IPS-18c (cell line): ENCODE data around the gene DZIP1L.

Experiments
- H3K4me3 ChIP-seq: 2 replicates; pipeline ENCODE4 v1.7.0; 2013; ENCODE audit warnings: low read depth, mild to moderate bottlenecking, low read length, moderate library complexity; ENCODE audit not compliant: insufficient read depth
- H3K9me3 ChIP-seq: one replicate; pipeline ENCODE4 v1.6.1; 2013; ENCODE audit warnings: mild to moderate bottlenecking, low read length, moderate library complexity; ENCODE audit not compliant: control insufficient read depth, insufficient read depth

DZIP1L gene

GRCh38 chr3:138082085-138082991 lies 33.1 kb downstream of the DZIP1L start:
- Histone ChIP-seq H3K9me3 (no peaks in the 10 kb centered on the region), H3K4me3 (no peak overlapping the region)

- H3K4me3 ChIP-seq, result no peak overlapping the region
- H3K9me3 ChIP-seq, result no peaks in the 10 kb centered on the region
These were observed 33.9 kb downstream of the DZIP1L start for GRCh38 chr3:138081371-138082084.

DNA sequence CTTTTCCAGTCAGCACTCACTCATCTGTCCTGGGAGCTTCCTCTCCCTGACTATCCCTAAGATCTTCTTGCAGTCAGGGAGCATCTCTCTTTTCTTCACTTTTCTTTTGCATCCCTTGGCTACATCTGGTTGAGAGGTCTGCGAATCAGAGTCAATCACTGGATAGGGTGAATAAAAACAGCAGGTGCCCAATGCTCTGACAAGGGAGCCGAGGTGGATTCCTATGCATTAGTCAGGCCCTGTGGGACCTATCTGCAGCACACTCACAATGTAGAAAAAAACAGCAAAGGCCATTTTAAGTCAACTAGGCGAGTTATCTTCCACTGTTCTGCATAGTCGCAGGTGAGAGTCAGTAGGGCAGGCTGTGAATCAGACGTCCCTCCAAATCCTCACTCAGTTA lies 35.5 kb downstream of the DZIP1L start:
- Histone ChIP-seq H3K4me3 (no peak overlapping the region), H3K9me3 (no peaks in the 10 kb centered on the region)

DNA sequence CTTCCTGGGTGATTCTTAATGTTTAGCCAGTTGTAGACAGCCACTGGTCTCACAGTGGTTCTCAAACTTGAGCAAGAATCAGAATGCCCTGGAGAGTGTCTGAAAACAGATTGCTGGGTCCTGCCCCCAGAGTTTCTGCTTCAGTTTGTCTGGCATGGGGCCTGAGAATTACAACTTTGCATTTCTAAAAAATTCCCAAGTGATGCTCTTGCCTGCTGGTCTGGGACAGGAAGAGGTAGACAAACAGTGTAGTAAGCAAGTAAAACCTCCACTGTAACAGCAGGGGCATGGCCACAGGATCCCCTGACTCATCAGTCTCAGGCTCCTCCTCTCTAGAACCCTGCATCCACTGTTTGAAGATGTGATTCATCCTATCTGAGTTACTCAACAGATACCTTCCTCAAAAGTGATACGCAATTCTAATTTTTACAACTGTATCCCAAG lies 36.5 kb downstream of the DZIP1L start:
- no peaks in the 10 kb centered on the region for H3K9me3 ChIP-seq

GRCh38 chr3:138078096-138078495 lies 37.3 kb downstream of the DZIP1L start:
- H3K4me3 ChIP-seq, result no peak overlapping the region
- no peaks in the 10 kb centered on the region for H3K9me3 ChIP-seq

More for the DNA sequence above, 36.5 kb downstream of the DZIP1L start:
- H3K4me3 ChIP-seq, result no peak overlapping the region

DNA sequence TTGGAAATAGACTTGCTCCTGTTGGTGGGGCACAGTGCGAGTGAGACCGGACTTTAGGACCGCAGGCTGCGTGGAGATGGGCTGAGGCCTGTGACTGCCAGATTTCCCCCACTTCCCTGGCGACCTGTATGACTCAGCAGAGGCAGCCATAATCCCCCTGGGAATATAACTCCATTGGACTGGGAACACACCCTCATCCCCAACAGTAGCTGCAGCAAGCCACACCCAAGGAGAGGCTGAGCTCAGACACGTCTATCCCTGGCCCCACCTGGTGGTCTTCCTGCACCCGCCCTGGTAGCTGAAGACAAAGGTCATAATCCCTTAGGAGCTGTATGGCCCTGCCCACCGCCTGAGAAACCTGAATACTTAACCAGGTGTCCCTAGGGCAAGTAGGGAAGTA lies 42.6 kb downstream of the DZIP1L start:
- H3K4me3 ChIP-seq, result no peak overlapping the region
- H3K9me3 ChIP-seq, result no peaks in the 10 kb centered on the region

DNA sequence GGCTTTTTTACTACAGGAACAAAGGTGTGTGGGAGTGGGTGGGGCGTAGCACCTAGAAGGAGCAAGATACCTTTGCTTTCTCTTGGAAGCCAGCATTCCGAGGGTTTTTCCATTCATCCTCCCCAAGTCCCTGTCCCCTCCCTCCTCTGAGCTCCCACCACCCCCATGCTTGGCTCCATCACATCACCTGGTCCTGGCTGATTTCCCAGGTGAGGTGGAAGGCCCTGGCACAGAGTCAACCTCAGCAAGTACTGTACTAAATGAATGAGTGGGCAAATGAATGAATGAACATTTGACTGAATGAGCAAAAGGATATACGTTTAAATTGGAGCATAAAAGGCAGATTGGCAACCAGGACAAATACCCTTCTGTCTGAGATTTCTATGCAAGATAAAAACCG lies 45.4 kb downstream of the DZIP1L start:
- no peaks in the 10 kb centered on the region for H3K9me3 ChIP-seq
- no peak overlapping the region for H3K4me3 ChIP-seq

- Histone ChIP-seq H3K4me3 (no peak overlapping the region), H3K9me3 (no peaks in the 10 kb centered on the region)
These were observed 46.7 kb downstream of the DZIP1L start for GRCh38 chr3:138068579-138069174.

- Histone ChIP-seq H3K4me3 (no peak overlapping the region), H3K9me3 (no peaks in the 10 kb centered on the region)
These were observed 47.4 kb downstream of the DZIP1L start for GRCh38 chr3:138068046-138068445.

GRCh38 chr3:138066972-138067371 lies 48.4 kb downstream of the DZIP1L start:
- Histone ChIP-seq H3K9me3 (no peaks in the 10 kb centered on the region), H3K4me3 (no peak overlapping the region)

DNA sequence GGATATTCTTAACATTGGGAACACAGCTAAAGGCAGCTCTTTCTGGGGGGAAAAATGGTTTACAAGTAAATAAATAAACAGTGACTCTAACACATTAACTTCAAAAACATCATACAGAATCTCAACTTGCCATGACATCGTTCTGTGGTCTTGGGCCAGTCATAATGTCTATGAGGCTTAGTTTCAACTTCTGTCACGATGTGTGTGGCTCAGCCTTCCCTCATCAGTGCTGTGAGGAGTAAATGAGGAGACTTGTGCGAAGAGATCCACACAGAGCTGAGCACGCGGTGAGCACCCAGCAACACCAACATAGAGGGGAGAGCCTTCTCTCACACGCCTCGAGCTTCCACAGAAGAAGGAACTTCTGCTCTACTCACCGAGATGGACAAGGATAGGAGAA lies 49.0 kb downstream of the DZIP1L start:
- Histone ChIP-seq H3K4me3 (no peak overlapping the region), H3K9me3 (no peaks in the 10 kb centered on the region)

GRCh38 chr3:138065949-138066348 lies 49.5 kb downstream of the DZIP1L start:
- Histone ChIP-seq H3K4me3 (no peak overlapping the region), H3K9me3 (no peaks in the 10 kb centered on the region)

GRCh38 chr3:138063416-138063815 lies 52.0 kb downstream of the DZIP1L start:
- H3K4me3 ChIP-seq, result no peak overlapping the region
- no peaks in the 10 kb centered on the region for H3K9me3 ChIP-seq

- no peaks in the 10 kb centered on the region for H3K9me3 ChIP-seq
- H3K4me3 ChIP-seq, result no peak overlapping the region
These were observed 52.8 kb downstream of the DZIP1L start for GRCh38 chr3:138062626-138063025.

DNA sequence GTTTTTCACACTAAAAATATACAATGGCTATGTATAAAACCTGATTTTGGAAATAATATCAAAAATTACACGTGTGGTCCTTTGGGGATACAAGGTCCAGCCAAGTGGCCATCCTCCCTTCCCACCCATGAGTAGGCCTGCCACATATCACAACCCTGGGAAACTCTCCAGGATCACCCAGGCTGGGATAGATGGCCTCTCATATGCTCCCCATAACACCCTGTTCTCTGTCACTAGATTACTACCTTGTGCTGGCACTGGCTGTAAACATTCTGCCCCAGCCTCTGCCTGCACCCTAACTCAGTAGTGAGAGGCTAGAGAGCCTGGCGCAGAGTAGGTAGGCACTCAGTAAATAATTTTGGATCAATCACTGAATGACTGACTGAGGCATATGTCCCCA lies 53.4 kb downstream of the DZIP1L start:
- H3K9me3 ChIP-seq, result no peaks in the 10 kb centered on the region
- no peak overlapping the region for H3K4me3 ChIP-seq

GRCh38 chr3:138060792-138061191 lies 54.6 kb downstream of the DZIP1L start:
- Histone ChIP-seq H3K4me3 (no peak overlapping the region), H3K9me3 (no peaks in the 10 kb centered on the region)

DNA sequence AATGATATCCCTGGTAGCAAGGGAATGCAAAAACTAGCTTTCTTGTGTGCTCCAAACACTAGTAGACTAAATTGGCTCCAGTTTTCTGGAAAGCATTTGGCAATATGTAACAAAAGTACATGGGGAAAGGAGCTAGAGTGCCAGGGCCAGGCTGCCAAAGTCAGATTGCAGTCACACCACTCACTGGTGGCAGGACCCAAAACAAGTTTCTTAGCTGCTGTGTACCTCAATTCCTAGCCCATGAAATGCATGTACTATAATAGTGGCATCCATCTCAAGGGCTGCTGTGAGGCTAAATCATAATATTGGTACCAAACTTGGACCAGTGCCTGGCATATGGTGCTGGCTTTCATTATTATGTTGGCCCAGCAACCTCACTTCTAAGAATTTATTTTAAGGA lies 56.1 kb downstream of the DZIP1L start:
- no peak overlapping the region for H3K4me3 ChIP-seq
- H3K9me3 ChIP-seq, result no peaks in the 10 kb centered on the region

- no peak overlapping the region for H3K4me3 ChIP-seq
- no peaks in the 10 kb centered on the region for H3K9me3 ChIP-seq
These were observed 58.0 kb downstream of the DZIP1L start for GRCh38 chr3:138057384-138057783.
